IPS-11a (cell line): ENCODE measurements around the gene ATP6V1F.
A peak's percentile ranks its signal among the peaks of the same experiment; 100 is the strongest.

Experiments
- H3K4me3 ChIP-seq: one replicate; pipeline ENCODE4 v1.5.1; 2013; ENCODE audit warnings: low read depth, low read length, control low read depth

ATP6V1F gene

DNA sequence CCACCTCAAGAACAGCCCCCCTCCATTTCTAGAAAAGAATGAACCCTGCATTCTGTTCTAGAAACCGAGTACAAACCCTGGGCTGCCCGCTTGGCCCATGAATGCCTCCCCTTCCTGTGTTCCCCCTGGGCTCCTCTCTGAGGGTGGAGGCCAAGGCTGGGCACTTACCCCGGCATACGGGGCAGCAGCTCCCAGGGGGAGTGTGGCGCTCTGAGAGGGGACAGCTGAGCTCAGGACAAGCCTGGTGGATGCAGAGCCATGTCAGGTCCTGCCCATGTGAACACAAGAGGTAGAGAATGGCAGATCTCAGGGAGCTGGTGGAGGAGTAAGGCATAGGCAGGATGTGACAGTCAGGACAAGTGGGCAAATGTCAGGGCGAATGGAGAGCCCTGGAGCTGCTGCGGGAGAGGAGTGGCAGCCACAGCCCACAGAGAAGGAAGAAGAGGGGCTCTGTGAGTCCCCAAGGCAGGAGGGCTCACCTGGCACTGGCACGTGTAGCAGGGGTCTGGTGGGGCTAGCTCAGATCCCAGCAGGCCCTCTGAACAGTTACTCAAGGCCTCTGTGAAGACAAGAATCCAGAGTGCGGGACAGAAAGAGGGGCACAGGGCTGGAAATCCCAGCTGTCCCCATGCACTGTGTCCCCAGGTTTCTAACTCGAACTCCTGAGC is 18.9 kb downstream of the ATP6V1F start:
- H3K4me3 ChIP-seq: no peak overlapping the region

DNA sequence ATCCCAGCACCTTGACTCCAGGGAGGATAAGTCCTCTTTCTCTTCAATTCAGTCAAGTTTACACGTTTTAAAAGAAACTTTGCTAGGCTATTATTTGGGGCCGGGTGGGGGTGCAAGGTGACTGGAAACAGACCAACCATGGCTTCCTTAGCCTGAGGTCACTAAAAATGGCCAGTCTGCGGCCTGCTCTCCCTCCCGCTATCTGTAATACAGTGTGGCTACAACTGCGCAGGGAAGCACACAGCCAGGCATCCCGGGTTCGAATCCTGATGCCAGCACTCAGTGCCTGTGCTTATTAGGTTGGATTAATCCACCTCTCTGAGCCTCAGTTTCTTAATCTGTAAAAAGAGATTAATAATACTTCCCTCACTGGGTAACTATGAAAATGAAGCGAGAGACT is 19.5 kb downstream of the ATP6V1F start:
- H3K4me3 ChIP-seq: no peak overlapping the region

DNA sequence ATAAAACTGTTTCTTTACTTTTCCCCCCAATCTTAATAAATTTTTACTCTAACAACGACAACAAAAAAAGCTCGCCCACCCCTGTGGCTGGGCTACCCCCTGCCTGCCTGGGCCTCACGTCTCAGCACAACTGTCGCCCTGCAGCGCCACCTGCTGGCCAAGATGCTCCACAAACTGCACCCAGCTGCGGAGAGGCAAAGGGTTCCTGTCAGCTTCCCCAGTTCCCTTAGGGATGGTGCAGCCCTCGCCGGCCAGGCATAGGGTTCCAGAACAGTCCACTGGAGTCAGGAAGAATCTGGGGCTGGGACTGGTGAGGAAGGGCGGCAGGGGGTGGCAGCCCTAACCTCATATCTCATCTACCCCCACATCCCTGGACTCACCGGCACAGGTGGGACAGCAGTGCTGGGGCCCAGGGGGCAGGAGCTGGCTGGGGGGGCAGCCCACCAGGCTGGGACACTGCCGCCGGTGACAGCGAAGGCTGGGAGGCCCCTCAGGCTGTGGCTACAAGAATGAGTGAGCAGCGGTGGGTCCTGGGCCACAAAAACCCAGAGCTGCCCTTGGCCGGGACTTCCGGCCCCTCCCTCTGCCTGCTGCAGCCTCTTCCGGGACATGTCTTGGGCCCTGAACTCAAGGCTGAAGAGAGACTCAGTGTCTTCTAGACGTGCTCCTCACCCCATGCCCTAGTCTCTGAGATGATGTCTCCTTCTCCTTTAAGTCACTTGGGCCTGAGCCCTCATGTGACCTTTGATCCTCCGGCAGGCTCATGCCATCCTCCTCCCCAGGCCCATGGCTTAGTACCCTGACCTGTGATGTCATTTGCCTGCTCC is 21.2 kb downstream of the ATP6V1F start:
- no peak overlapping the region for H3K4me3 ChIP-seq

DNA sequence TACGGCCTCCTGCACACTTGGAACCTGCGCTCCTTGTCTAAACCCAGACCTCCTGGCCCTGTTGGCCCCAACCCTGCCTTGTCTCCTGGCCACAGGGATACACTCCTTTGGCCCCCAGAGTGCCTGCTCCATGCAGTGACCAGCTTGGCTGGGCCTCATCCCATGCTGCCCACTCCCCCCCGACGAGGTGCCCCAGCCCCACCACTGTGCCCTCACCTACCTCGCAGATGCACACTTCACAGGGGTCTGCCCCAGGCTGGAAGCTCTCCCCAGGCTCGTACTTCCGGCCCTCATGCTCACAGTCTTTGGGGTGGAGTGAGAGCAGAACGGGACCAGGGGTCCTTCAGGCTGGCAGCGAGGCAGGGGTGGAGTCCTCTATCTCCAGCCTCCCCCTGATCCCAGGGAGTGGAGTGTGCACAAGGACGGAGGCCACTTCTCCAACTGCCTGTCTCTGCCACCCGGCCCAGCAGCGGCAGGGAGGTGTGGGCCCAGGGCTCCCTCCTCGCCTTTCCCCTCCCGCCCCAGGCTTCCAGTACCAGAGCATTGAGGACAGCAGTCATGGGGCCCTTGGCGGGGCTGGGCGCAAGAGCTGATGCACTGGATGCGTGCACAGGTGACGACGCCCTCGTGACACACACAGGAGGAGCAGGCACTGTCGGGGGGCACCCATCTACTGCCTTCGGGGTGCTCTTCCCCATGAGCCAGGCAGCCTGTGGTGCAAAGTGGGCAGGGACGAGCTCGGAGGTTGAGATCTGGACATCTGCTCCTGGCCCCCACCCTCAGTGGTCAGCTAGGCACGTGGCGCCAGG is 22.1 kb downstream of the ATP6V1F start:
- H3K4me3 ChIP-seq: no peak overlapping the region

DNA sequence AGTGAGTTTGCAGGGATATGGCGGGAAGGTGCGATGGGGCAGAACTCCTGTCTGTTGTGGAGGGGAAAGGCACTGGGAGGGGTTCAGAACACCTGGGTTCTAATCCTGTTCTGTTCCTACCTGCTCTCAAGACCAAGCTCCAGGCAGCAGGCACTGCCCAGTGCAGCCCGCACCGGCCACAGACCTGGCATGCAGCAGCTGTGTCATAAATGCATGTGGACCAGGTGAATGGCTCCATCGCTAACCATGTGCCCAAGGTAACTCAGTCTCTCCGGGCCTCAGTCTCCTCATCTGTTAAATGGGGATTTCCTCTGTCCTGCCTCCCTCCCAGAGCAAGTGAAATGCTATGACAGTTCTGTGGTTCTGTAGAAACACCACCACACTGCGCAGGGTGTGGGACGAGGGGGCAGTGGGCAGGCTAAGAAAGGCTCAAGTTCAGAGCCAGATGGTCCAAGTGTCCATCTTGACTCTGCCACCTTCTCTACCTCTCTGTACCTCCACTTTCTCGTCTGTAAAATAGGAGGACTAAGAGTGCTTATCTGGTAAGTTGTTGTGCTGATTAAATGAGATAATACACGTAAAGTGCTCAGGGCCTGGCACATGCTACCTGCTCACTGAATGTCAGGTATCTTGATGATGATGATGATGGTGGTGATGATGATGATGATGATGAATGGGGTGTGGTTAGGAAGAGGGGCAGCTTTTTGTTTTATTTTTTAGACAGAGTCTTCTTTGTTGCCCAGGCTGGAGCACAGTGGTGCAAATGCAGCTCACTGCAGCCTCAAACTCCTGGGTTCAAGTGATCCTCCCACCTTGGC is 22.9 kb downstream of the ATP6V1F start:
- H3K4me3 ChIP-seq: no peak overlapping the region

DNA sequence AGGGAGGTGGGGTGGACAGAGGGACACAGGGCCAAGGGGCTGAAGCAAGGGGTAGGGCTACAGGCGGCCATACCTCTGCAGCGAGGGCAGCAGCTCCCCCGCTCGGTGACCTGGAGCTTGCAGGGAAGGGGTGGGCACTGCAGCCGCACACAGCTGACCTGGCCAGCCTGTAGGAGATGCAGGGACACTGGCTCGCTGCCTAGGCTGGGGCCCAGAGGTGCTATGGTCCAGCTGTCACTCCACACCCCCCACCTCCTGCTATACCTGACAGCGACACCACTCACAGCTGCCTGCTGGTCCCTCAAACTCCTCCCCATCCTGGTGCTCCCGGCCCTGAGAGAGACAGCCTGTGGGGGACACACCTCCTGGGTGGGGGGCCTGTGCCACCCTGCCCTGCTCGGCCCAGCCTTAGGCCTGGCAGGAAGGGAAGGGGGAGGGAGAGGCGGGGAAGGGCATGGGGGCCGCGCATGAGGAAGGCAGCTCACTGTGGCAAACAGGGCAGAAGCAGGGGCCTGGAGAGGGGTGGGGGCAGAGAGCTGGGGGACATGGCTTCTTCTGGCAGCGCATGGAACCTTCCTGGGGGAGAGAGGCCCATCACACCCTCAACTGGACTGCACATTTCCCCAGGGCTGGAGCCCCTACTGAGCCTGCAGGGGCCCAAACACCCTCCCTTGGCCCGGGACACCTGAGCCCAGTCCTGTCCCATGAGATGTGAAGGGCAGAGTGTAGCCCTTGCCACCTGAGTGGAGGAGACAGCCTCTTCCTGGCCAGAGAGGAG is 23.9 kb downstream of the ATP6V1F start:
- H3K4me3 ChIP-seq: no peak overlapping the region

DNA sequence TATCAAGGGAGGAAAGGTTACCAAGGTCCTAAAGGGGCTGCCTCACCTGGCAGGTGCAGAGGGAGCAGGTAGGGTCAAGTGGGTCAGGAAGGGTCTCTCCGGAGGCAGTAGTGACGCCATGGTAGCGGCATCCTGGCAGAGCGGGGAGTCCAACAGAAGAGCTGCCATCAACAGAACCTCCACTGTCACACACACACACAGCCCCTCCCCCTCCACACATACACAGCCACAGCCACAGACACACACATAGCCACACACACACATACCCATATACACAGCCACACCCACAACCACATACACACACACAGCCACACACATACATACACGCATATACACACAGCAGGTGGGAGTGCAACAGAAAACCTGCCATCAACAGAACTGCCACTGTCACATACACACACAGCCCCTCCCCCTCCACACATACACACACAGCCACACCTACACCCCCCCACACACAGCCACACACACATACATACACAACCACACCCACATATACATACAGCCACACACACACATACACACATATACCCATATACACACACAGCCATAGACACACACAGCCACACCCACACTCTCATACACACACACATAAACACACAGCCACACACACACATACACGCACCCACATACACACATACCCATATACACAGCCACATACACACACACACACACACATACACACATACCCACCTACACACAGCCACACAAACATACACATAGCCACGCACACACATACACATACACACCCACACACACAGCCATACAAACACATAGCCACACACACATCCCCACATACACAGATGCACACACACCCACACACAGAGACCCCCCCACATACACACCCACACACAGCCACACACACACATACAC is 24.7 kb downstream of the ATP6V1F start:
- no peak overlapping the region for H3K4me3 ChIP-seq

DNA sequence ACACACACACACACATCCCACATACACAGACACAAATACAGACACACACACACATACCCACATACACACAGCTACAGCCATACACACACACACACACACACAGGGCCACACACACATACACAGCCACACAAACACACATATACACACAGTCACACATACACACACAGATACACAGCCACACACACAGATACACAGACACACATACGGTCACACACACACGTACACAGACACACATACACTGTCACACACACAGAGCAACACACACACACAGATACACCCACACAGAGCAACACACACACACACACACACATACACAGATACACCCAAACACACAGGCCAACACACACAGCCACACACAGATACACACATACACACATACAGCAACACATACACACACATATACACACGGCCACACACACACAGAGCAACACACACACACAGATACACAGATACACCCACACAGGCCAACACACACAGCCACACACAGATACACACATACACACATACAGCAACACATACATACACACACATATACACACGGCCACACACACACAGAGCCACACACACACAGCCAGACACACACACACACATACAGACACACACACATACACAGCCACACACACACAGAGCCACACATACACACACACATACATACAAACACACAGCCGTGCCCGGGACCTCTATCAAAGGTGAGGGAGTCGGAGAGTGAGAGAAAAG is 25.5 kb downstream of the ATP6V1F start:
- no peak overlapping the region for H3K4me3 ChIP-seq

DNA sequence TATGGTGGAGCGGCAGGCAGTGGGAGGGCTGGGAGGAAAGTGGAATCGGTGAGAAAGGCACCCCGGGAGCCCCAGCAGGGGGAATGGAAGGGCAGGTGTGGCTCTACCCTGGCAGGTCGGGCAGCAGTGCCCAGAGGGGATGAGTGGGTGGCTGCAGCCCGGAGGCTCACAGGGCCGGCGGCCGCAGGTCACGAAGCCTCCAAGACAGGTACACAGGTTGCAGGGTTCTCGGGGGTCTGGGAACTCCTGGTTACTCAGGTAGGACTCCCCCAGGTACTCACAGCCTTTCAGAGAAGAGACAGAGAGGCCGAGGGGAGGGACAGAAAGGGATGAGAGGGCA is 26.1 kb downstream of the ATP6V1F start:
- no peak overlapping the region for H3K4me3 ChIP-seq

DNA sequence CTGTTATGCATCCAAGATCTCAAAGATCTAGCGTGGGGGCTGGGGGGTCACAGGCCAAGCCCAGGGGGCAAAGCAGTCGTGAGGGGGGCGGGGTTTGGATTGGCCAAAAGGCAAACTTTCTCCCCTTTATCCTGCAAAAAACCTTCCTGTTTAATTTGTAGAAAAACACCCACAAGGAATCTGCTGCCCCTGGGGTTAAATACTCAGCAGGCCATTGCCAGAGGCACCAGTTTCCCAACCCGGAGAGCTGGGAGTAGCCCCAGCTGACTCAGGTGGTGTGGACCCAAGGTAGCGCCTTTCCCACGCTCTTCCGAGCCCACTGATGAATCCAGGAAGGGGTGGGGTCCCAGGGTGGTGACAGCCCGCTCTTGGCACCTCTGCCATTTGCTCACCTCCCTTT is 26.5 kb downstream of the ATP6V1F start:
- H3K4me3 ChIP-seq: no peak overlapping the region

DNA sequence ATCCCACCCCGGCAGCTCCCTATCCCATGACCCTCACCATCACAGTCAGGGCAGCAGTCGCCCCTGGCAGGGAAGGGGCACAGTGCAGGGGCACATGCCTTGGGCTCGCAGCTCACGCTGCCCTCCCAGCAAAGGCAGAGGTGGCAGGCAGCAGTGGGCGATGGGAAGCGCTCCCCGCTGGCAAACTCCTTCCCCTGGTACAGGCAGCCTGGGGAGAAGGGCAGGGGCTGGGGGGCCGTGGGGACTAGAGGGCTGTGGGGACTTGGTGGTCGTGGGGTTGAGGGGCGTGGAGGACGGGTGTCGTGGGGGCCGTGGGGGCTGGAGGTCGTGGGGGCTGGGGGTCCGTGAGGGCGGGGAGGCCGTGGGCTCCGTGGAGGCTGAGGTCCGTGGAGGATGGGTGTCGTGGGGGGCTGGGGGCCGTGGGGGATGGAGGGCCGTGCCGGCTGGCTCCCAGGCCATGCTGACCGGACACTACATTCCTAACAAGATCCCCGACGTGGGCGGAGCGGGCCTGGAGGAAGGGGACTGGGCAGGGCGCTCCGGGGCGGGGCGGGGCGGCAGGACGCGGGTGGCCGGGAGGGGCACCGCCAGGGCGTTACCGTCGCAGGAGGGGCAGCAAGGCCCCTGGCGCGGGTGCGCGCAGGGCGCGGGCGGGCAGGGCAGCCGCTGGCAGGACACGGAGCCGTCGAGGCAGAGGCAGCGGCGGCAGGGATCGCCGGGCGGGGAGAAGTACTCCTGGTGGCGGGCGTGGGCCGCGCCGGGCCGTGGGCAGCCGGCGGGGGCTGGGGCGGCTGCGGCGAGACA is 27.9 kb downstream of the ATP6V1F start:
- peak overlapping the region; percentile 31 for H3K4me3 ChIP-seq

DNA sequence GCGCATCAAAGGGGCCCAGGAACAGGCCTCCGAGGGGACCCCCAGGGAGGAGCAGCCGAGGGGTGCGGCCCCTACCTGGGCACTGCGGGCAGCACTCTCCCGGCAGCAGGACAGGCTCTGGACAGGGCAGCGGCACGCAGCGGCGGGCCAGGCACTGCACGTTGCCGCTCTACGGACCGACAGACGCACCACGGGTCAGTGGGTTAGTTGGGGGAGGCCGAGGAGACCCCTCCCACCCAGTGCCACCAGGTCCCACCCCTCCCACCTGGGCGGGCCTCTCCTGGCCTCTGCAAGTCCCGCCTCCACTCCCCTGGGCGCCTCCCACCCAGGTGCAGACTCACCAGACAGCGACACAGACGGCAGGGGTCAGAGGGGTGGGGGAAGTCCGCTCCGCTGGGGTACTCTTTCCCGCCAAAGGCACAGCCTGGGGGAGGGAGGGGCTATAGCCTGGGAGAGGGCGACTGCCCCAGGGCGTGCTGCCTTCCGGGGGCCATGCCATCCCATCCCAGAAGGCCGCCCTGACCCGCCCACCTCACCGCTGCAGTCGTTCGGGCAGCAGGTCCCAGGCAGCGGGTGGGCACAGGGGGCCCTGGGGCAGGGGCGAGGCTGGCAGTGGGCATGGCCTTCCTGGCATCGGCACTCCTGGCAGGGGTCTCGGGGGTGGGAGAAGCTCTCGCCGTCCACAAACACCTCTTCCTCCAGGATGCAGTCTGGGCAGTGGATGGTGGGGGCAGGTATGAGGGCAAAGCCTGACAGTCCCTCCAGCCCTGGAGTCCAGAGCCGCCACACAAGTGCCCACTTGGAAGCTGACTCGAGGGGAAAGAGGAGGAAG is 28.7 kb downstream of the ATP6V1F start:
- H3K4me3 ChIP-seq: peak overlapping the region; percentile 31

DNA sequence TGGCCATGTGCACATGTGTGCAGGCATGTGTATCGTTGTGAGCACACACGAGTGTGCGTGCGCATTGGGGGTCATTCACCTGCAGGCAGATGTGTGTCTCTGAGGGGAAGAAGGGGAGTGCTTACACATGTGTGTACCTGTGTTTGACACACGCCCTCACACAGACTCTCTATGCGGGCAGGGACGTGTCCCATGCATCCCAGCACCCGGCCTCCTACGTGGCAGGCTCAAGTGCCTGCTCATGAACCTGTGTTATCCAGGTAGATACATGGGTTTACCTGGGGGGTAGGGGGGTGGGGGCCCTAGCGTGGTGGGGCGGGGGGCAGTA is 29.2 kb downstream of the ATP6V1F start:
- no peak overlapping the region for H3K4me3 ChIP-seq

DNA sequence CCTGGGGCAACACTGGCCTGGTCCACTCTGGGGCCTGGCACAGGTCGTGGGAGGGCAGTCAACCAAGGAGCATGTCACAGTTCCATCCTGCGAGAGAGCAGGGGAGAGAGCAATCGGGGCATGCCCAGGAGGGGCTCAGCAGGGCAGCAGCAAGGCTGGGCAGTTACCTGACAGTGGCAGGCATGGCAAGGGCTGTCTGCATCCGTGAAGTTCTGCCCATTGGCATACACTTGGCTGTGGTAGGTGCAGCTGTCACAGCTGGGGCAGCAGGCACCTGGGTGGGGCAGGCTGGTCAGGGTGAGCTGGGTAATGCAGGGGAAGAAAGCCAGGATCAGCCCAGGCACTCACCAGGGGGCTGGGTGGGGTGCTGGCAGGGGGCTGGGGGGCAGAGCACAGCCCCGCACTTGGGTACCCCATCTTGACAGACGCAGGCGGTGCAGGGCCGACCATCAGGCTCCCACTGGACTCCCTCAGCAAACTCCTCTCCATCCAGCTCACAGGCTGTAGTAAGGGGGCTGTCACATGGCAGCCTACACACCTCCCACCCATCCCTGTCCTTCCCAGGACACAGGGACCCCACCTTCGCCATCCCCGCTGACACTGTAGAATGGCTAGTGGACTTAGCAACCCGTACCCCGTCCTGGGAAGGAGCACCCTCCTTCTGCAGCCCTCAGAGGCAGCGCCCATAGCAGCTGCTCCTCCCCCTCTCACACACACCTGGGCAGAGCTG is 30.0 kb downstream of the ATP6V1F start:
- H3K4me3 ChIP-seq: no peak overlapping the region

DNA sequence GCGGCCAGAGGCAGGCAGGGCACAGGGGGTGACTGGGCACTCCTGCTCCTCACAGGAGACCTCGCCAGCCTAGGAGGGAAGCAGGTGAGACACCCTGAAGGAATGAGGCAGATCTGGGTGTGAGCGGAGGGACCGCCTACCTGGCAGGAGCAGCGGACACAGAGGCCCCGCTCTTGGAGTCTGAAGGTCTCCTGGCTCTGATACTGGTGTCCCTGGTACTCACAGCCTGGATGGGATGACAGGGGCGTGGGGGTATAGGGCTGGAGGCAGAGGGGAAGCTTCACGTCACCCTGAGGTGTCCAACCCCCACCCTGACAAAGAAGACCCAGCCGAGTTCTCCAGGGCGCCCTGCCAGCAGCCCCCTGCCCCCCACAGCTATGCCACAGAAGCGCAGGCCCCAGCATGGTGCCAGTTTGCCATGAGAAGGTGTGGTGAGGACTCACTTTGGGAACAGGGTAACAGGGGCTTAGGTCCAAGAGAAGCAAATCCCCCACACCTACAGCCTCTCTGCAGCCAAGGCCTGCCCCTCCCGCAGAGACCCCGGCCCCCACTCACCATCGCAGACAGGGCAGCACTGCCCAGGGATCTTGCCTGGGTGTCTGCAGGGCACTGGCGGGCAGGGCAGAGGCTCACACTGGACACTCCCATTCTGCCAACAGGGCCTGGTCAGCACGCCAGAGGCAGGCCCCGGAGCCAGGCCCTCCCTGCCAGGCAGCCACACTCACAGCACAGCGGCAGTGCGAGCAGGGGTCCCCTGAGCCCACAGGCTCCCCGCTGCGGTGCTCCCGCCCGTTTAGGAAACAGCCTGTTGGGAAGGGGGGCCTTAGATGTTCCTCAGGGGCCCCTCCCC is 30.8 kb downstream of the ATP6V1F start:
- H3K4me3 ChIP-seq: no peak overlapping the region

DNA sequence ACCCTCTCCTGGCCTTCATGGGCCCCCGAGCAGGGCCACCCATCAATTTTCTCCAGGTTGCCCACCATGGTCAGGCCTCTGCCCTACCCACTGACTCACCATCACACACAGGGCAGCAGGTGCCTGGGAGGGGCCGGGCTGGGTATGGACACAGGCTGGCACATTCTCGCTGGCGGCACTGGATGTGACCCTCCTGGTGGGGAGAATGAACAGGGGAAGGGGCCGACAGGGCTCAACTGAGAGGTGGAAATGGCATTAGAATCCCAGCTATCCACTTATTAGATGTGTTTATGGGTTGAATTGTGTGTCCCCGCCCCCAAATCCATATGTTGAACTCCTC is 31.4 kb downstream of the ATP6V1F start:
- H3K4me3 ChIP-seq: no peak overlapping the region
